ENCODE results near the gene ZZZ3. TPM values are rescaled to one million over a fixed set of nuclear protein-coding genes. Genes with fewer than 3 reads are reported as not detected.

The ZZZ3 gene
- total and polyA plus RNA-seq, 2 donors from 2014 or later: 12.3 to 55.3 TPM

DNA sequence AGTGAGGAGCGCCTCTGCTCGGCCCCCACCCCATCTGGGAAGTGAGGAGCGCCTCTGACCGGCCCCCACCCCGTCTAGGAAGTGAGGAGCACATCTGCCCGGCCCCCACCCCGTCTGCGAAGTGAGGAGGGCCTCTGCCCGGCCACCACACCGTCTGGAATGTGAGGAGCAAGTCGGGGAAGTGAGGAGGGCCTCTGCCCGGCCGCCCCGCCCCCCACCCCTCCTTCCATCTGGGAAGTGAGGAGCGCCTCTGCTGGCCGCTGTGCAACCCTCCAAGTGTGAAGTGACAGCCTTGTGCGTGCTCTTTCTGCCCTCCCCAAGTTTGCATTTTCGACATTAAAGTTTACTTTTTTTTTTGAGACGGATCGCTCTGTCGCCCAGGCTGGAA, 5.1 kb upstream of the ZZZ3 start:
- FAIRE-seq (no peak), DNase-seq (peak; percentile 58 to 86 (median 77))
- no peak overlapping the region for H3K27ac ChIP-seq (ENCODE audit: low read depth in 2 of 2, low read length in 2 of 2)
- no peaks in the 10 kb centered on the region for H3K36me3 ChIP-seq (ENCODE audit: control insufficient read depth in 2 of 3, insufficient read depth in 3 of 3, low read length in 3 of 3)
- H3K4me3 ChIP-seq (ENCODE audit: low read length in 3 of 3): peak overlapping the region in 1 of 3 donors; percentile 25
- peaks cover 0 to 5% (median 0%) of the 10 kb centered on the region in 3 donors for H3K4me1 ChIP-seq (ENCODE audit: control insufficient read depth in 2 of 3, insufficient read depth in 2 of 3, low read depth in 1 of 3, low read length in 3 of 3)
- H3K9me3 ChIP-seq (ENCODE audit: control insufficient read depth in 2 of 3, insufficient read depth in 1 of 3, low read length in 3 of 3): no peaks in the 10 kb centered on the region
- H3K27me3 ChIP-seq (ENCODE audit: control insufficient read depth, insufficient read depth, low read length): no peaks in the 10 kb centered on the region
- intact Hi-C loops (cut with DNase I): no loop called here
- H3K9ac ChIP-seq (ENCODE audit: low read length in 3 of 3): no peak overlapping the region
- TF ChIP-seq, protein P1, sequence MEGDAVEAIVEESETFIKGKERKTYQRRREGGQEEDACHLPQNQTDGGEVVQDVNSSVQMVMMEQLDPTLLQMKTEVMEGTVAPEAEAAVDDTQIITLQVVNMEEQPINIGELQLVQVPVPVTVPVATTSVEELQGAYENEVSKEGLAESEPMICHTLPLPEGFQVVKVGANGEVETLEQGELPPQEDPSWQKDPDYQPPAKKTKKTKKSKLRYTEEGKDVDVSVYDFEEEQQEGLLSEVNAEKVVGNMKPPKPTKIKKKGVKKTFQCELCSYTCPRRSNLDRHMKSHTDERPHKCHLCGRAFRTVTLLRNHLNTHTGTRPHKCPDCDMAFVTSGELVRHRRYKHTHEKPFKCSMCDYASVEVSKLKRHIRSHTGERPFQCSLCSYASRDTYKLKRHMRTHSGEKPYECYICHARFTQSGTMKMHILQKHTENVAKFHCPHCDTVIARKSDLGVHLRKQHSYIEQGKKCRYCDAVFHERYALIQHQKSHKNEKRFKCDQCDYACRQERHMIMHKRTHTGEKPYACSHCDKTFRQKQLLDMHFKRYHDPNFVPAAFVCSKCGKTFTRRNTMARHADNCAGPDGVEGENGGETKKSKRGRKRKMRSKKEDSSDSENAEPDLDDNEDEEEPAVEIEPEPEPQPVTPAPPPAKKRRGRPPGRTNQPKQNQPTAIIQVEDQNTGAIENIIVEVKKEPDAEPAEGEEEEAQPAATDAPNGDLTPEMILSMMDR (IDR thresholded peaks at IDR 0.05; ENCODE audit: borderline replicate concordance, extremely low read depth, insufficient read depth): no peak

DNA sequence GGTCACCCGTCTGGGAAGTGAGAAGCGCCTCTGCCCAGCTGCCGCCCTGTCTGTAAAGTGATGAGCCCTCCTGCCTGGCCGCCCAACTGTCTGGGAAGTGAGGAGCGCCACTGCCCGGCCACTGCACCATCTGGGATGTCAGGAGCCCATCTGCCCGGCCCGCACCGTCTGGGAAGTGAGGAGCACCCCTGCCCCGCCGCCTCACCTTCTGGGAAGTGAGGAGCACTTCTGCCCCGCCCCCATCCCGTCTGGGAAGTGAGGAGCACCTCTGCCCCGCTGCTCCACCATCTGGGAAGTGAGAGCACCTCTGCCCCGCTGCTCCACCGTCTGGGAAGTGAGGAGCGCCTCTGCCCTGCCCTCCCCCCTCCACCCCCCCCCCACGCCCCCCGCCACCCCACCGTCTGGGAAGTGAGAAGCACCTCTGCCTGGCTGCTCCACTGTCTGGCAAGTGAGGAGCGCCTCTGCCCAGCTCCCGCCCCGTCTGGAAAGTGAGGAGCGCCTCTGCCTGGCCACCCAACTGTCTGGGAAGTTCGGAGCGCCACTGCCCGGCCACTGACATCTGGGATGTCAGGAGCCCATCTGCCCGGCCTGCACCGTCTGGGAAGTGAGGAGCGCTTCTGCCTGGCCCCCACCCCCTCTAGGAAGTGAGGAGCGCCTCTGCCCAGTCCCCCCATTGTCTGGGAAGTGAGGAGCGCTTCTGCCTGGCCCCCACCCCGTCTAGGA, 4.5 kb upstream of the ZZZ3 start:
- TF ChIP-seq, protein P1 (IDR thresholded peaks at IDR 0.05; ENCODE audit: borderline replicate concordance, extremely low read depth, insufficient read depth): no peak
- no peak overlapping the region for H3K27ac ChIP-seq (ENCODE audit: low read depth in 2 of 2, low read length in 2 of 2)
- no peak for FAIRE-seq

DNA sequence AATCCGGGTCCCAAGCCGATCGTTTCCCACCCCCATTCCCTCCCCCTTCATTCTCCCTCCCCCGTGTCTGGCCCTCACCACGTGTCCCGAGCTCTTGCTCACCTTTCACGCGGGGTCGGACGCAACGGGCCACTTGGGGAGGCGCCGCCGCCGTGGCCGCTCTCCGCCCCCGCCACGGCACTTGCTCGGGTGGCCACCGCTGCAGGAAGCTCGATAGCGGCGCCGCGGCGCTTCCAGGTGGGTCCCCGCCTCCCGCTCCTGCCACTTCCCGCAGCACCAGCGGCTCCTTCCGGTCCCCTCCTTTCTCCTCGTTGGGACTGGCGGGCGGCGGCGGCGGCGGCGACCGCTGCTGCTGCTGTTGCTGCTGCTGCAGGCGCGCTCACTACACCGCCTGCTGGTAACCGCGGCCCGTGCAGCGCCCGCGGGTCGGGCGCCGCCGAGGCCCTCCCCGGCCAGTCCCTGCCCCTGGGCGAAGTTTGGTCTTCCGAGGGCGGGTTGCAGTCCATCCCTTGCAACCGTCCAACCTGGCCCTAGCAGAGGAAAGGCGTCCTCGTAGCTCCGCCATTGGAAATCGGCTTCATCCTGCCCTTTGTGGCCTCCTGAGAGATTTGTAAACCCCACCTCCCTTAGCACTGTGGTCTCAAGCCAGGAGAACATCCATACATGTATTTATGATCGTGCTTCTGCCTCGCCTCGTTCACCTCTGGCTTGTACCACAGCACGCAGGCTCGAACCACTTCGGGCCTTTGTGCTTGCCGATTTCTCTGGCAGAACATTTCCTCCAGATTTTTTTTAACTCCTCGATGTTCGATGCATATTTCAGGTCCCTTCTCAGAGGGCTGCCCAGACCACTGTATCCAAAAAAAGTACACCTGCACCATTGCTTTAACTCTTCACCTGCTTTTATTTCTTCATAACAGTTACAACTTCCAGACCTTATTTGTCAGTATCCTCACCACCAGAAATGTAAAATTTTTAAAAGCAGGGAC, 996 bp upstream of the ZZZ3 start:
- Histone ChIP-seq H3K27ac (ENCODE audit: low read depth in 2 of 2, low read length in 2 of 2) (peak overlapping the region; percentile 94 to 98), H3K4me1 (ENCODE audit: control insufficient read depth in 2 of 3, insufficient read depth in 2 of 3, low read depth in 1 of 3, low read length in 3 of 3) (peaks cover 2 to 12% (median 9%) of the 10 kb centered on the region in 3 donors), H3K27me3 (ENCODE audit: control insufficient read depth, insufficient read depth, low read length) (no peaks in the 10 kb centered on the region), H3K9me3 (ENCODE audit: control insufficient read depth in 2 of 3, insufficient read depth in 1 of 3, low read length in 3 of 3) (no peaks in the 10 kb centered on the region), H3K4me3 (ENCODE audit: low read length in 3 of 3) (peak overlapping the region; percentile 90 to 97 (median 94)), H3K9ac (ENCODE audit: low read length in 3 of 3) (peak overlapping the region; percentile 62 to 96 (median 91)), H3K36me3 (ENCODE audit: control insufficient read depth in 2 of 3, insufficient read depth in 3 of 3, low read length in 3 of 3) (no peaks in the 10 kb centered on the region)
- DNase-seq: peak; percentile 96 to 99 (median 97)
- TF ChIP-seq, protein P1 (IDR thresholded peaks at IDR 0.05; ENCODE audit: borderline replicate concordance, extremely low read depth, insufficient read depth): peak; percentile 83
- FAIRE-seq: no peak
- intact Hi-C loops (cut with DNase I): no loop called here

More for the DNA sequence above, 4.5 kb upstream of the ZZZ3 start:
- Histone ChIP-seq H3K36me3 (ENCODE audit: control insufficient read depth in 2 of 3, insufficient read depth in 3 of 3, low read length in 3 of 3) (no peaks in the 10 kb centered on the region), H3K9me3 (ENCODE audit: control insufficient read depth in 2 of 3, insufficient read depth in 1 of 3, low read length in 3 of 3) (no peaks in the 10 kb centered on the region), H3K4me3 (ENCODE audit: low read length in 3 of 3) (no peak overlapping the region), H3K9ac (ENCODE audit: low read length in 3 of 3) (no peak overlapping the region), H3K27me3 (ENCODE audit: control insufficient read depth, insufficient read depth, low read length) (no peaks in the 10 kb centered on the region), H3K4me1 (ENCODE audit: control insufficient read depth in 2 of 3, insufficient read depth in 2 of 3, low read depth in 1 of 3, low read length in 3 of 3) (peaks cover 0 to 5% (median 0%) of the 10 kb centered on the region in 3 donors)
- peak in 3 of 5 donors; percentile 19 to 70 (median 57) for DNase-seq
- intact Hi-C loops (cut with DNase I): no loop called here
